Activated CD4-positive, alpha-beta T cell treated with anti-CD3 and anti-CD28 coated beads, Interleukin-2, Interleukin-4, amounts not matched to agents 100 ng/mL and 50 ng/mL, durations not matched to agents 16 hours and 8 hours (primary cell): Measurements from ENCODE around the gene SIM1.

Experiments
- DNase-seq: peaks from one replicate; pipeline ENCODE4 v3.0.0-alpha.2; 2020; ENCODE audit warnings: low spot score

SIM1 gene

DNA sequence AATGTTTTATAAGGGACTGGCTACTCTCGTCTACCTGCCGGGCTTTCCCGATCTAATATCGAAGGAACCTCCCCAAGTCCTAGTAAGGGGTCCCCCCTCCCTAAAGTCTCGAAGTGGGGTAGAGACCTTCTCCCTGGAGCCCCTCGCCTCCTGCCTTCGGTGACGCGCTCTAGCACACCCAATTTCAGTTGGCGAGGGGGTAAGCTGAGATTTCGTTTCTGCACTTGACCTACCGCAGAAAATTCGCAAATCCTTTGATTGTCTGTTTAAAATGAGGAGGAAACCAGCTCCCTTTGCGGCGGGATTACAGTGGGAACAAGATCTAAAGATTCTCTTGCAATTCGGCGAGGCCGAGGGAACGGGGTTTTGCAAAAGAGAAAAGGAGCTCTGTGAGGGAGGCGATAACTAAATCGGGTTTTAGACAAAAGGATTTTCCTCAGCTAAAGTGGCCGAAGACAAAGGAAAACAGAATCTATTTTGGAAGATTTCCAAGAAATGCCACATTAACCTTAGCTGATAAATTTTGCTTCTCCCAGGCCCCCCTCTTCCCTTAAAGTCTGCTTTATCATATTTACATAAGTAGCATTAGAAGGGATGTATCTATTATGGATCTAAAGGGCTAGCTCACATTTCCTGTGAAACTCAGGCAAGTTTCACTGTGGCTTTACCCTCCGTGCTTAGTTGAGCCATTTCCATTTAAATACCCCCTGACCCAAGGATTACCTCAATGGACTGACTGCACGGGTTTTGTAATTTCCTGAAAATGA, 8.4 kb downstream of the SIM1 start:
- DNase-seq = no peak

GRCh38 chr6:100455230-100456124, 9.2 kb downstream of the SIM1 start:
- no peak for DNase-seq

DNA sequence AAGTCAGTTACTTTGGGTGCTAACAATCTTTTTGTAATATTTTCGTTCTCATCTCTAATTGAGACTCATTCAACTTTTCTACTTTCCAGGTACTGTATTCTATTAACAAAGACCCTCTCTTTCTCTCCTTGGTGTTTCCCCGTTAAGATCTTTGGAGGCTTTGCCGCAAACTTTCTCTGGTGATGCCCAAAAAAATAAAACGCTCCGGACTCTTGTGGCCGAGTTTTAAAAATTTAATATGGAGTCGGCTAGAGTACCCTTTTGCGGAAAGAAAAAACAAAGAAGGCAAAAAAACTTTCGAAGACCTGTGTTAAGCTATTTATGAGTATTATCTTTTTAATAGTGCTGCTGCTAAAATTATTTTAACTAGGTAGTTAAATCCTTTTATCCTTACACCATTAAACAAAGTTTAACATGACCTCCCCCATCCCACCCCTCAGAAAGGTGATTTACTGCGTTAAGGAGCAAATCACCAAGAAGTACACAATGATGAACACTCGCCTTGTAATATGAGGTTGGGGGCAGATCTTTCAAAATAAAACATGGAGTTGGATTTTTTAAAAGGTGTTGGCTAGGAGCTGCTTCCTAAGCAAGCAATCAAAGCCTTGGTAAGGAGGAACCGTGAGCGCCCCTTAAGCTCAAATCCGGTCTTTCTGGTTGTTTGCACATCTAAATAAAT, 10.0 kb downstream of the SIM1 start:
- DNase-seq = no peak

DNA sequence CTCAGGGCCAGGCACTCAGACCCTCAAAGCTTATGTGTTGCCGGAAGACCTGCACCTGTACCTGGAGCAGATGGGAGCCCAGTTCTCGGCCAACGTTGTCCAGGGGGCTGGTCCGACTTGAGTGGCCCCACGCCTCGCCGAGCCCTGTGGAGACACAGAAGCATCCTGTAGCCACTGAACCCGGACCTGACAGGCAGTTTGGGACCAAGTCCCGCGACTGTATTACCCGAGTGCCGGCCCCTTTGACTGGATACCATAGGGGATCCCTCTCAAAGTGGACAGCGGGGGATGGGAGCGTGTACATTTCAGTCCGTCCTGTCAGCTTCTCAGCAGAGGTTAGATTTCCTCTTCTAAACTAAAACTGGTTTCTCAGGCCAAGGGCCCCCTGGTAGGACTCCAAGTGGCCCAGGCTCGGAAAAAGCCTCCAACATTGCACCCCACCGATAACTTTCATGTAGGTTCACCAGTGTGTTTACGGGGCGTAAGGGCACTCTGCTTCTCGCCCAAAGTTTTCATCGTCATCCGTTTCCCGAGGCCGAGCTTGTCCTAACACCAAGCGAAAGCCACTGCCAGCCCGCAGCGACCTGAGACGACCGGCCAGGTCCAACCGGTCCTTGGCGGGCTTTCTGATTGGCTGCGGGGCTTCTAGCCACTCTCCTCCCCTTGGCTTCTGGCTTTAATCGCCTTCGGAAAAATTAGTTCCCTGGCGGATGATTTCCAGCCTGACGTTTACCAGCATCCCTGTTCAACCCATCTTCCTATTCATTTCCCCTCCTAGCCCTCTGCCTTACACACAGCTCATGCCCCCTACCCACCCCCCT, 10.8 kb downstream of the SIM1 start:
- DNase-seq = no peak

DNA sequence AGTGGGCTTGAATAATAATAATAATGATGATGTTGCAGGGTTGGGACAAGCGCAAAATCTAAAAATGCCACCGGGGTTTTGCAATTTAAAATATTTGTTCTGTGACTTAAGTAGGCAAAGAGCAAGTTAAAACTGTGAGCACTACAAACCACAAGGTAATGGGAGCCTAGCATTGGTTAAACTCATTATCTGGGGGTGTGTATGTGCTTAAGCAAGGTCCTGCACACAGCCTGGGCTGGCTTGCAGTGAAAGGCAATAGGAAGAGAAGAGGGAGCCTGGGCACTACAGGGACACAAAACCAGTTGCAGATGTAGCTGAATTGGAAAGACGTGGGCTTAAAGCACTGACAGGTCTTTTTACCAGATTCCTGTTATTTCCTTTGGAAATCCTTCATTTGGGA, 11.7 kb downstream of the SIM1 start:
- no peak for DNase-seq

- DNase-seq = no peak
Observed at GRCh38 chr6:100451577-100451976, 13.1 kb downstream of the SIM1 start.

DNA sequence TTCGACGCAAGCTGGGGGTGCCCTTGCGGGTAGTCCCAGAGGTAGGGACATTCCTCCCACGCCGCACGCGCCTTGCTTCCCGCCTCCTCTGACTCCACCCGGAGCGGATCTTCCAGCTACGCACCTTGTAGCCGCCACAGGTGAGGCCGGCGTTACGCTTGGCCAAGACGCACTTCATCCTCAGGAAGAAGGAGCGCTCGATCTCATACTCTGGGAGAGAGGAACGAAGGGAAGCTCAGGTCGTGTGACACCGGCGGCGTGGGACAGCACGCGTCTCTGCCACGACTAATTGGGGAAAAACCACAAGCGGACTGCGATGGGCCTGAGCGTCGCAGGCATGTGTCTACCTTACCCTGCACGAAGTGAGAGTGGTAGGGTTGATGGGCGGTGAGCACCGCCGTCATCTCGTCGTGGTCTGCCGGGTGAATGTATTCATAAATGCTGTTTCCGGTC, 15.5 kb downstream of the SIM1 start:
- DNase-seq = no peak

DNA sequence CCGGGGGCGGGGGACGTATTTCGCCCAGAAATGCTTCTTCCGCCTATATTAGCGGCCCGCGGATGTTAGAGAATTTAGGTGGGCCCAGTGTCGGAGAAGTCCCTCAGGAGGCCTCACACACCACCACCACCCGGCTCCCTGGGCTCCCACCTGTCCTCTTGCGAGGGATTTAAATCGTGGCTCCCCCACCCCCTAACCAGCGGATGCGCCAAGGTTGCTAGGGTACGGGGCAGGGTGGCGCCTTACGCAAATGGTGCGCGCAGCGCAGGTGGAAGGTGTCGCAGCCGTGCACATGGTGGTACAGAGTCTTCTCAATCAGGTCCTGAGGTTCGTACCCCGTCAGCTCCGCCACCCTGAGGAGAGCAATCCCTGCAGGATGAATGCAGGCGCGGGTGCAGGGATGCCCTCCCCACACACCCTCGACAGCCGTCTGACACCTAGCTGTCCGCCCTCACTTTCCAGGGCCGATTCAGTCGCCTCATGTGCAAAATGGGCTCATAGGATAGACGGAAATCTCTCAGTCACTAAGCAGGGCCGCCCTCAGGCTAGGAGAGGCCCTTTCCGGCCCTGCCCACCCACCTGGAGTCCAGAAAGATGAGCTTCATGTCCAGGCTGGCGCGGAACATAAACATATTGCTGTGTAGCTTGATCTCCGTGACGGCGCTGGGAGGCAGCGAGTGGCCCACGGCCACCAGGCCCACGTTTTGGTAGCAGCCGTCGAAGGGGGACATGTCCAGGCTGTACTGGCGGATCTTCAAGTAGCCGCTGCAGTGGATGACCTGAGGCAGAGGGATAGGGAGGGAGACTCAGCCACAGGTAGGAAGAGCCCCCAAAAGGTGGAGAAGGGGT, 16.6 kb downstream of the SIM1 start:
- DNase-seq = no peak

DNA sequence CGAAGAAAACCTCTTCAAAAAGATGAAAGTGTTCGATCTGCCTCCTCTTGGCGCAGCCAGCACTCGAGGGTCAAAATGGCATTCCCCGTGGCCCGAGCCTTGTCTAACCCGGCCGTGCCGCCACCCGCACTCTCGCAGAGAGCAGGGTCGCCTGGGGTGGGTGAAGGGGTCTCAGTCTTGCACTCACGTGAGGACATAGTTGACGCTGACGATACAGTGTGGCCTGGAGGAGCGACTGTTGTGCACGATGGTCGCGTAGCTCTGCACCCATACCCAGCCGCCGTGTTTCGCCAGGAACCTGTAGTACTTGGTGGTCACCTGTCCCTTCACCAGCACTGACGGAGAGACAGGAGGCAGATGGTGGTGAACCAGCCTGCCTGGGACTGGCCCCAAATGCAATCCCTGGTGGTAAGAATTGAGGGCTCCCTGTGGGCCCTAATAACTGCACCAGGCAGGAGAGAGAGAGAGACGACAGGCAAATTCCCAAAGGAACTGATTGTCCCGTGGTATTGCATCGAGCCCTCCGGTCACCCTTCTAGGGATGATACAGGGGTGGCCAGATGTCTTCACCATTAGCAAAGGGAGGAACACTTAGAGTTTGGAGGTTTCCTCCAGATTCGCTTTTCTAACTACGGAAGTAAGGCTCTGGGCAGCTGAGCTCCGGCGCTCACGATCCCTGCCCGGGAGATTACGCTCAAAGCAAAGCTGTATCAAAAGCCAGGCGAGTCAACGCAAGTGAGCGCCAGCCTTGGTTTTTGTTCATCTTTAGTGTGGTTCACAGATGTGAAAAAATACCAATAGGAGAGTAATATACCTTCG, 17.4 kb downstream of the SIM1 start:
- DNase-seq = no peak

DNA sequence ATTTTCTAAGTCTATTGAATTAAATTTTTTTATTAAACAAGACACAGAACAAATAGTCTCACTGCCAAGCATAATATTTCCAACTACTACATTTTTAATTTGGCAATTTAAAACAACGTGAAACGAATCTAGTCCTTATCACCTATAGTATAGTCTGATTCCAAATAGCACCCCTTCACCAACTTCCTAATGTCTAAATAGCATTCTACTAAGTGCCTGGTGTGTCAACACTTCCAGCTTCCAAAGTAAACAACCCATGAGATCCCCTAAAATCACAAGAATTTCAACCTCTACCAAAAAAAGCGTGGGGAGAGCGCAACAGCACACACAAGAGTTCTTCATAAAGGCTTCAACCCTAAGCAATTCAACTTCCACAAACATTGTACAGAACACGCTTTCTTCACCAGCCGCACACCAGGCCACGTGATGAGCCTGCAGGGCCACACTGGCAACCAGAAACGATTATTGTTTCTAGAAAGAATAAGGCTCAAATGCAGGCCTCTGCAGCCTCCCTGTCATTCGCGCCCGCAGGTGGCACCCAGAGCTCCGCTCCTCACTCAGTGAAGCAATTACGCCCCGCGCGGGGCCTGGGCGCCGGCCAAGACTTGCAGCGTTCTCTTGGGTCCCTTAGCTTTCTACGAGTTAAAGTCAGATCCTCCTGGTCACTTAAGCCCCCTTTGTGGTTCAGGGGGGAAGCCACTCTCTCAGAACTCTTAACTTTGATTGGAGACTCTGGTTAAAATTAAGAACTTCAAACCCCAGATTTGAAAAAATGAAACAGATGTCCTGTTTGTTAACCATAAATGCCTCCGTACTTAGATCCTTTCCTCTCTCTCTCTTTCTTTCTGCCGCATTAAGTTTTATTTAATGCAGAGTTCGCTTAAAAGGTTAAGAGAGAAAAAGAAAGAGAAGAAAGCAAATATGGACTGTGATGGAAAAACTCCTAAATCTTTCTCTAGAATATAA, 18.3 kb downstream of the SIM1 start:
- no peak for DNase-seq

DNA sequence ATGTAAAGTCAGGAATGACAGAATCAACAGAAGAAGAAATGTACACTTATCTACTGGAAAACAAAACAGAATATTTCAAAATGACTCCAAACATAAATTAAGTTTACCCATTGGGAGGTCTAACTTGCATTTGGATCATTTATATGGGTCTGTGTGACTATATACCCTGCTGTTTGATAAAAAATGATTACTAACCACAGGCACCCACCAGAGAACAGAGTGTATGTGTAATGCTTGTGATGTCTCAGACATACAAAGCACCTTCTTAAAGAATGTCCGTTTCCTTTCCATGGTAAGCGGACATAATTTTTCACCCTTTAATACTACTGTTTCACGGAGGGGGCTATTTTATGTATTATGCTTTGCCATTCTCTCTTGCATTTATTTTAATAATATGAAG, 19.2 kb downstream of the SIM1 start:
- no peak for DNase-seq

GRCh38 chr6:100440935-100441334, 23.8 kb downstream of the SIM1 start:
- no peak for DNase-seq

DNA sequence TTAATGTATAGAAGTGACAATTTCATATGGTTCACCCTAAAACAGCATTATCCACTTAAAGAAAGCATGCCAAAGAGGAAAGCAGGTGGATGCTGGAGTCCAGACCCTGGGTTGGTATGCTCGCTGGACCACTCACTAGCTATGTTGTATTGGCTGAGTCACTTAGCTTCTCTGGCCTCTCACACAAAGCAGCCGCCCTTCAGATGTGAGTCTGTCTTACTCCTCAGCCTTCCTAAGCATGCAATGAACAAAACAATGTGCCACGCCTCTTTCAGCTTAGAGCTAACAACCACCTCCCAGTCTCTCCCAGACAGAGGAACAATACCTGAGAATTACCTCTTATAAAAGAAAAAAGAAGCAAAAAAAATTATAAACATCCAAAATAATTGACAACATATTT, 29.4 kb downstream of the SIM1 start:
- DNase-seq = no peak

GRCh38 chr6:100433726-100434435, 30.8 kb downstream of the SIM1 start:
- DNase-seq = no peak

DNA sequence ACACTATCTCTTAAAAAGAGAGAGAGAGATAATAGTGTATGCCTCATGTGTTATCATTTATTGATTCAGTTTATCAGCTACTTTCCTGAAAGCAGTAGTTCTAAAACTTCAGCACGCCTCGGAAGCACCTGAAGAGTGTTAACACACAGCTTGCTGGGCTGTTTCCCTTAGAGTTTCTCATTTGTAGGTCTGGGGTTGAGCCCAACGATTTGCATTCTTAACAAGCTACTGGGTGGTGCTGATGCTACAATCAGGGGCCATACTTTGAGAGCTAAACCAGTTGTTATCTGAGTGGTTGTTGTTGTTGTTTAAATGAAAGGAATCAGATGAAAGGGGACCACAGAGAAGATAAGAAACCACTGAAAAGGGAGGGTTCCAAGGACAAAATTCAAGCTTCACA, 32.6 kb downstream of the SIM1 start:
- no peak for DNase-seq

- no peak for DNase-seq
Observed at GRCh38 chr6:100430962-100431361, 33.8 kb downstream of the SIM1 start.

DNA sequence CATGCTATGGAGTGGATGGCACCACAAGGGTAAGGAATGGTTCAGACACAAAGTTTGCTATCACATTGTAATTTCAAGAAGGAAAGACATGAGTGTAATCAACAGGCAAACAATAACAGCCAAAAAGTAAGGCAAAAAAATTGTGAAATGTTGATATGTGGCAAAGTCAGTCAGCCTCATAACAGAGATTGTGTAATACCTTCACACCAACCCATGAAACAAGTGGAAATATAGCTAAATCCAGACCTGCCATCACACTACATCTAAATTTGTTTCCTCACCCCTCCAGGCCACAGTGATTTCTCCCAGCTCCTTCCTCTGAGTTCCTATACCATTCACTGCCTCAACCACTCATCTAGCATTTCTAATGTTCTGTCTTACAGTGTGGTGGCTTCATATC, 37.3 kb downstream of the SIM1 start:
- no peak for DNase-seq

- DNase-seq = no peak
Observed at GRCh38 chr6:100426744-100427338, 37.9 kb downstream of the SIM1 start.
